HG02588 (cell line): ENCODE measurements around the gene ATE1.
"Not testable (repeated sequence)": the region's sequence is repeated elsewhere in the genome, so short reads cannot be mapped to it uniquely, and the experiment has no call there.

ENCODE experiments used
- ATAC-seq: cut with Tn5 transposase; IDR thresholded peaks from one replicate; pipeline ENCODE4 v1.9.1; 2021; ENCODE audit warnings: mild to moderate bottlenecking, moderate library complexity; ENCODE audit not compliant: unreplicated experiment

Gene ATE1

GRCh38 chr10:121833387-121833786 lies 94.4 kb downstream of the ATE1 start:
- ATAC-seq = no peak

DNA sequence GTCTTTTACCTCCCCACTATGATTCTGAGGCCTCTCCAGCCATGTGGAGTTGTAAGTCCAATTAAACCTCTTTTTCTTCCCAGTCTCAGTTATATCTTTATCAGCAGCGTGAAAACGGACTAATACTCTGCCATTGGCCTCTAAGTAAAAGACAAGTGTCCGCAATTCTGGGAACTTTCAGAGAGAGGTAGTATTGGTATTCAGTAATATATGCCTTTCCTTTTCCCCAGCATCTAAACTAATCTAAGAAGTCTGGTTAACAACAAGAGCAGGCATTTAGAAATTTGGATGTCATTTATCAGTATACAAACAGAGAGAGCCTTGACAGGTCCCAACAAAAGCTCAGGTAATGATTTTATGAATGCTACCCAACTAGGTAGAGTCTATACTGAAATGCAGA lies 95.2 kb downstream of the ATE1 start:
- no peak for ATAC-seq

DNA sequence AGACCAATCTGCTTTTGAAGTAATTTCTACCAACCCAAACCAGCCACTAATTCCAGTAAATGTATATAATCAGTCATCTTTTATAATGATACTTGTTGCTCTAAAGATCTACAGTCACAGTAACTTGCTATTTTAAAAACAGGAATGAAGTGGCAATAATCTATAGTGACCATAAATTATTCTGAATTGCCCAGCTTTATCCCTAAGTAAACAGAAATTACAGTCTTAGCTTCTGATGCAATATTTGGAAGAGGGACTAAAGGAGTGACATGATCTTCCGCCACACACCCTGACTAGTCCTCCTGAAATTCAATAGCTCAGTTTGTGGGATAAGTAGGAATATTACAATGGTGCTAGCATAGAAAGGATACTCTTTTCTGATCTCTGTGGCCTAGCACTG lies 96.1 kb downstream of the ATE1 start:
- no peak for ATAC-seq

- ATAC-seq = no peak
Measured at GRCh38 chr10:121831237-121831636, 96.6 kb downstream of the ATE1 start.

DNA sequence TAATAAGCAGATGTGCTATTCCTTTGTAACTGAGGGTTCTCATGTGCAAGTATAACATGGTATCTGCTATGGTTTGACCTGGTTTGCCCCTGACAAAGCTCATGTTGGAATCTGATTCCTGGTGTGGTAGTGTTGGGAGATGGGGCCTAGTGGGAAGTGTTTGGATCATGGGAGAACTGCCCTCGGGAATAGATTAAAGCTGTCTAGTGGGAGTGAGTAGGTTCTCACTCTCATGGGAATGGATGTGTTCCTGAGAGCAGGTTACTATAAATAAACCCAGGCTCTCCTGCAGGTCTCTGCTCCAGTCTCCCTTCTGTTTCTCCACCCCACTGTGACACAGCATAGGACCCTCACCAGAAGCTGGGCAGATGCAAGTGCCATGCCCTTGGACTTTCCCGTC lies 97.7 kb downstream of the ATE1 start:
- no peak for ATAC-seq

DNA sequence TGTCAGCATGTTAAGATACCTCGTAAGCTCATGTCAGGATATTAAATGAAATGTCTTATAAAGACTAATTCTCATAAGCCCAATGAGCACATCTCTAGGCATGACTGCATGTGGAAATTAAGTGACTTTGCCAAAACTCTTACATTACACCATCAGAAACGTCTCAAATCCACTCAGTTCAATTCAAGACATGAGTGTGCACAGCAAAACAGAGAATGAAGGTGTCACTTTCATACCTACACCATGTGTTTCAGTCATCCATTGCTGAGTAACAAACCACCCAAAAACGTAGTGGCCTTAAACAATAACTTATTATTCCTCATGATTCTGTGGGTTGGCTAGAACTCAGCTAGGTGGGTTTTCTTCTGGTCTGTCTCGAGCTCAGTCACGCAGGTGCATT lies 99.8 kb downstream of the ATE1 start:
- no peak for ATAC-seq

- ATAC-seq = not testable (repeated sequence)
Measured at GRCh38 chr10:121826773-121827172, 101.1 kb downstream of the ATE1 start.

DNA sequence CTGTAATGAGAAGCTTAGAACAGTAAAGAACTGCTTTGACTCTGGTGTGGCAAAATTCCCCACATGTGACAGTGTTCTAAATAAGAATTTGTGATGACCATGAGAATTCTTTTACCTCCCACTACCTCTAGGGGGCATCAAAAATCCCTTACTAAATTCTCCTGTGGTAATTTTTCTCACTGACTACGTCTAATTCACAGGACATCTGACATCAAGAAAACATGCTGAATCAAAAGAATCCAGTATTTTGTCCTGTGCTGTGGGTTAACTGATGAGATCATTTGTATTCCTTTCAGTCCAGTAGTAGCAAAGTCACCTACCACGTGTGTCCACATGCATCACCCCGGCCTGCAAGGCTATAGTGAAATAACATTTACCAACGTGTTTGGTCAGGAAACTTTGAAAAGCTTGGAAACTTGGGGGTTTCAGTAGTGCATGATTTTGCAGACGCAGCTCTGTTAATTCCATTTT lies 103.8 kb downstream of the ATE1 start:
- no peak for ATAC-seq

- ATAC-seq = no peak
Measured at GRCh38 chr10:121822724-121823123, 105.1 kb downstream of the ATE1 start.

DNA sequence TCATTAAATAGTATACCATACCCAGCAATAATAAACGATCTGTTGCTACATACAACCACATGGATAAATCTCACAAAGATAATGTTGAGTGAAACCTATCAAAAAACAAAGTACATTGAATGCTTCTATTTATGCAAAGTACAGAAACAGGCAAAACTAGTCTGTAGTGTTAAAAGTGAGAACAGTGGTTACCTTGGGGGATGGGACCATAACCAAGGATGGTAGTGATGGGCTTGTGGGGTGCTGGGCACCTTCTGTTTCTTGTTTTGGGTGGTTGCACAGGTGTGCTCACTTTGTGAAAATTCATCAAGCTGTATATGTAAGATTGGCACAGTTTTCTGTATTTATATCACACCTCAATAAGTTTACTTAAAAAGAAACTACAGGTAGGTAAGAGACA lies 105.7 kb downstream of the ATE1 start:
- peak; percentile 44 for ATAC-seq

DNA sequence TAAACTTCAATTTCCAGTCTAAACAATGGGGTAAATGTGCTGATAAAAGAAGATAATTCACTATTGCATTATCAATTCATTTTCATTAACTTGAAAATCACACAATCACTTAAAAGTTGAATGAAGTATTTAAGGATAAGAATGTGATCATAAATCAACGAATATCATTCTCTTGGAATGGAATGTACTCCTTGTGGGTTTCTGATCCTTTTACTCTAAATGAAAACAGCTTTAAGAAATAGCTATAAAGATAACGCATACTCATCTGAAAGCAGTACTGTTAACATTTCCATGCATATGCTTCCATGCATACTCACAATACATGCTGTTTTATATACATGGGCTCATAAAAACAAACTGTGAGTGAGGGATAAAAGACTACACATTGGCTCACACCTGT lies 108.8 kb downstream of the ATE1 start:
- ATAC-seq = no peak

DNA sequence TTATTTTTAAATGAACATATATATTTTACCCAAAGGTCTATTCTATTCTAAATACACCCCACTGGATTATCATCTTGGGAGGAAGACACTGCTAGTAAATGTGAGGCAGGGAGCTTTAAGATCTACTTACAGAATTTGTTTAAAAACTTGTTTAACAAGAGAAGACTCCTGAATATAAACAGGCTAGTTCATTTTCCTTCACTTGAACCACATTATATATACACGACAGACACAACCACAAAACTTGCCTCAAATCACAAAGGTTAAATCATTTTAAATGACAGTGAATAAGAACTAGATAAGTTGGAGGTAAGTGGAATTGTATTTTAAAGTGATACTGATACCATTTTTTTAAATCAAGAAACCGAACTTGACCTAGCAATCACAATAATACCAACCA lies 109.2 kb downstream of the ATE1 start:
- ATAC-seq = no peak

DNA sequence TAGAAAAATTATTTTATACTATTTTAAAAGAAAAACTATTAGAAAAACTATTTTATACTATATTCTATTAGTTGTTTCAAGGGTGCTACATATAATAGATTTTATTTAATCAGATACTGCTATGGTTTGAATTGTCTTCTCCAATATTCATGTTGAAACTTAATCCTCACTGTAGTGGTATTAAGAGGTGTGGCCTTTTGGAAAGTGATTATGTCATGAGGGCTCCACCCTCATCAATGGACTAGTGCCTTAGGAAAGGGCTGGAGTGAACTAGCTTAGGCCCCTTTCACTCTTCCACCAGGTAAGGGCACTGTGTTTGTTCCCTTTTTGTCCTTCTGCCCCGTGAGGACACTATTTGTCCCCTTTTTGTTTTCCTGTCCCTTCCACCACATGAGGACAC lies 111.6 kb downstream of the ATE1 start:
- no peak for ATAC-seq

DNA sequence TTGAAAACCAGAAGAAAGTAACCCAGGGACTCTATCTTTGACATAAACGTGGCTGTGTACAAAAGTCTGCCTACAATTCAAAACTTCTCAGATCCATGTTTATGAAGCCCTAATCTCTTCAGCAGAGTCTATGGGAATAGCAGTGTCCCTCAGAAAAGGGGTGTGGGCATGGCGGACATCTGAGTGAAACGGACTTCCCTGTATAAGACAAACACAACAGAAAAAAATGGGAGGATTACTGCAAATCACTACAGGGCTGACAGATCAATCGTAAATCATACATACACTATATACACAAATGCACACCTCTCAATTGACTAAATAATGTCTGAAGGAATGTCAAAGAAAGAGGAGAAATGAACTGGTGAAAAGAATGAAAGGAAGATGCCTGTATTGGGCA lies 114.0 kb downstream of the ATE1 start:
- no peak for ATAC-seq

- ATAC-seq = no peak
Measured at GRCh38 chr10:121813211-121813815, 114.5 kb downstream of the ATE1 start.

DNA sequence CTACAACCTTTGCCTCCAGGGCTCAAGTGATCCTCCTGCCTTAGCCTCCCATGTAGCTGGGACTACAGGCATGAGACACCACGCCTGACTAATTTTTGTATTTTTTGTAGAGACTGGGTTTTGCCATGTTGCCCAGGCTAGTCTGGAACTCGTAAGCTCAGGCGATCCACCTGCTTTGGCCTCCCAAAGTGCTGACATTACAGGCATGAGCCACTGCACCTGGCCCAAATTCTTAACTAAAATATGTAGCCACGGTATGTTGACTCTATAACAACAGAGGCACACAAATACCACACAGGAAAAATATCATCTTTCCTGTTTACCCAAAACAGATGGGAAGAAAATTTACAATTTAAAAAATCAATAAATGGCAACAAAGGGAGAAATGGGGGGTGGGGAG lies 115.8 kb downstream of the ATE1 start:
- no peak for ATAC-seq

- no peak for ATAC-seq
Measured at GRCh38 chr10:121811386-121811785, 116.4 kb downstream of the ATE1 start.

DNA sequence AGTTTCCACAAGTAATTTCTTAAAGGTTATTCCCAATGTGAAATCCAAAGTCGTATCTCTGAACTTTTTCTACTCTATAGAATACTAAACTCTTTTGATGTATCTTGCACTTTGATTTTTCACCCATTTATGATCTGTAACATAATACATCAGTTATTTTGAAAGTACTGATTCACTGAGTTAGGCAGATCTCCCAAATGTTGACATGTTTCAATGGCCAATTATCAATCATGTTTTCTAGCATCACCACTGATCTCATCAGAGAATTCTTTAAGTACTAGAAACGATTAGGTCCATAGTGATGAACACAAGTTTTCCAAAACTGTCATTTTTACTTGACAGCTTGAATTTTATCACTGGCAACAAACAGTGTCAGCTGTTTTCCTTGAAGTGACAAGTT lies 119.0 kb downstream of the ATE1 start:
- ATAC-seq = no peak

GRCh38 chr10:121804460-121804859 lies 123.4 kb downstream of the ATE1 start:
- ATAC-seq = no peak

DNA sequence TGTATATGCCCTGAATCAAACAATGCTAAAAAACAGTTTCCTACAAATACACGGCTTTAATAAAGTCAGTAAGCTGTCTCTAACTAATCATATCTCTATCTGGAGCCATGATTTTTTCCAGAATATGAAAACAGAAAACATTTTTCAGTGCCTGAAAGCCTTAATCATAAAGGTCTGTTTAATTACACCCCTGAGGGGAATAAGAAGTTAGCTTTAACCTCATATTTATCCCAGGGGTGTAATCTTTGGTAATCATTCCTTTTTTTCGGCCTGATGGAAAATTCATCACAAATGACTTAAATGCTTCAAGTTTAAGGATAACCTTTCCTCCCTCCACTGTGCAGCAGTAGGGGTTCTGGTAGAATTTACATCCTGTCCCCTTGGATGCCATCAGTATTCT lies 124.2 kb downstream of the ATE1 start:
- ATAC-seq = no peak

- no peak for ATAC-seq
Measured at GRCh38 chr10:121800831-121801230, 127.0 kb downstream of the ATE1 start.

DNA sequence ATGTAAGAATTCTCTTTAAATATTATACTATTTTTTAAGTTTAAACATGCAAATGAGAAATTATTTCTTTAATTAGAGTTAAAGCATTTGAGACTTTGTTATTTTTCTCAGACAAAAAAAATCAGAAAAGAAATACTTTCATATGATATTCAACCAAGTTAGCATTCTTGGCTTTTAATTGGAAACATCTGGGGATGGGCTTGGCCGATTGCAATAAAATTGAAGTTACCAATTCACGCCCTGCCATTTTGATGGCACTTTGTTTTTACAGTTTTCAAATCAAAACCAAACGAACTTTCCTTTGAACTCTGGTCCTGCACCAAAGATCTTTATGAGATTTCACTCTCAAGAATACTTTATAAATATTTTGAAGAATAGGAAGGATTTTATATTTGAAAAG lies 127.7 kb downstream of the ATE1 start:
- ATAC-seq = no peak

DNA sequence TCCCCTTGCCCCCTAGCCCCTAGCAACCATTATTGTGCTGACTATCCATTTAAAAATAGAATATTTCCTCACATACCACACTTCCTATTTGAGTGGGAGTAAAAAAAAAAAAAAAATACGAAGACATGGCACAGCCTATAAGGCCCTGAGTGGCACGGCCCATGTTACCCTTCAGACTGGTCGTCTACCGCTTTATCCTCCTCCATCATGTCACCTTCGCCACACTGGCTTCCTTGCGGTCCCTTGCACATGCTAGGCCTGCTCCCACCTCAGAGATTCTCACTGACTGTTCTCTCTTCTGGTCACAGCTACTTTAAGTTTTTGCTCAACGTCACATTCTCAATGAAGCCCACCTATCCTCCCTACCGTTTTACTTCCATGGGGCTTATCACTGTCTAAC lies 130.3 kb downstream of the ATE1 start:
- ATAC-seq = no peak
